GM12891 (cell line): ENCODE results near the gene TAF9. TPM values are rescaled to one million over a fixed set of nuclear protein-coding genes. Genes with fewer than 3 reads are reported as not detected.
A peak's percentile ranks its signal among the peaks of the same experiment; 100 is the strongest.

Source experiments
- DNase-seq: peaks from one replicate; pipeline ENCODE4 v3.0.0; 2011; ENCODE audit warnings: low spot score; ENCODE audit not compliant: insufficient read length
- FAIRE-seq: peaks from 2 replicates; lab custom pipeline; 2011; peaks lifted over from hg19 to GRCh38; lab: Jason Lieb, UNC
- PAX5 ChIP-seq: IDR thresholded peaks from 2 replicates; pipeline ENCODE4 v1.6.1; 2011; ENCODE audit warnings: low read length, moderate library complexity, mild to moderate bottlenecking; ENCODE audit not compliant: insufficient read depth, severe bottlenecking
- POLR2A ChIP-seq: IDR thresholded peaks from 2 replicates; pipeline ENCODE4 v1.6.1; 2011; ENCODE audit warnings: low read depth, low read length, control low read depth
- POLR2AphosphoS5 ChIP-seq: IDR thresholded peaks from 2 replicates; pipeline ENCODE4 v1.6.1; 2011; ENCODE audit warnings: low read depth, low read length, control low read depth
- POU2F2 ChIP-seq: IDR thresholded peaks from 2 replicates; pipeline ENCODE4 v1.6.1; 2011; ENCODE audit warnings: low read depth, mild to moderate bottlenecking, control low read depth, low read length, moderate library complexity
- SPI1 ChIP-seq: IDR thresholded peaks from 2 replicates; pipeline ENCODE4 v1.6.1; 2011; ENCODE audit warnings: low read depth, low read length, control low read depth
- TAF1 ChIP-seq: IDR thresholded peaks from 2 replicates; pipeline ENCODE4 v1.6.1; 2011; ENCODE audit warnings: low read depth, low read length, control low read depth
- polyA plus RNA-seq: library from polyadenylated mRNA; unstranded; fragments of >200 nt; gene quantifications from one replicate; pipeline ENCODE4 v1.2.1, GENCODE V29; 2012; ENCODE audit warnings: low read depth, missing spikeins, inconsistent platforms; ENCODE audit not compliant: missing spikeins

The TAF9 gene, protein sequence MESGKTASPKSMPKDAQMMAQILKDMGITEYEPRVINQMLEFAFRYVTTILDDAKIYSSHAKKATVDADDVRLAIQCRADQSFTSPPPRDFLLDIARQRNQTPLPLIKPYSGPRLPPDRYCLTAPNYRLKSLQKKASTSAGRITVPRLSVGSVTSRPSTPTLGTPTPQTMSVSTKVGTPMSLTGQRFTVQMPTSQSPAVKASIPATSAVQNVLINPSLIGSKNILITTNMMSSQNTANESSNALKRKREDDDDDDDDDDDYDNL
- polyA plus RNA-seq, result 89.0 TPM

GRCh38 chr5:69369340-69370121, at the start of gene TAF9, which contains the start of the genes AK6 and RAD17:
TAF9 (minus strand) TSS chr5:69369520; CDS start chr5:69365737, 3,783 bp downstream.
AK6 (minus strand) TSS chr5:69369520; CDS start chr5:69369490, 30 bp downstream.
RAD17 (plus strand) TSS chr5:69369818; CDS start chr5:69372209, 2,391 bp downstream.
- FAIRE-seq, result peak; percentile 98
- DNase-seq, result peak; percentile 75
- TF ChIP-seq POLR2AphosphoS5 (peak; percentile 97), SPI1 (no peak), PAX5 (peak; percentile 8), TAF1 (peak; percentile 55; the same call in 1 of the 2 replicates), POLR2A (peak; percentile 97), POU2F2 (peak; percentile 39; the same call in 1 of the 2 replicates)

GRCh38 chr5:69418554-69418953, 49.2 kb upstream of the TAF9 start:
- FAIRE-seq (no peak), DNase-seq (no peak)

GRCh38 chr5:69416699-69417098, 47.4 kb upstream of the TAF9 start:
- FAIRE-seq, result peak; percentile 28
- no peak for DNase-seq
- no peak for TF ChIP-seq TAF1
- TF ChIP-seq SPI1, result no peak
- no peak for TF ChIP-seq PAX5
- no peak for TF ChIP-seq POLR2AphosphoS5
- no peak for TF ChIP-seq POU2F2
- TF ChIP-seq POLR2A, result no peak

More at GRCh38 chr5:69418554-69418953, 49.2 kb upstream of the TAF9 start:
- TF ChIP-seq SPI1, result no peak
- TF ChIP-seq POLR2AphosphoS5, result no peak
- TF ChIP-seq POLR2A, result no peak
- no peak for TF ChIP-seq TAF1
- no peak for TF ChIP-seq POU2F2
- TF ChIP-seq PAX5, result no peak

DNA sequence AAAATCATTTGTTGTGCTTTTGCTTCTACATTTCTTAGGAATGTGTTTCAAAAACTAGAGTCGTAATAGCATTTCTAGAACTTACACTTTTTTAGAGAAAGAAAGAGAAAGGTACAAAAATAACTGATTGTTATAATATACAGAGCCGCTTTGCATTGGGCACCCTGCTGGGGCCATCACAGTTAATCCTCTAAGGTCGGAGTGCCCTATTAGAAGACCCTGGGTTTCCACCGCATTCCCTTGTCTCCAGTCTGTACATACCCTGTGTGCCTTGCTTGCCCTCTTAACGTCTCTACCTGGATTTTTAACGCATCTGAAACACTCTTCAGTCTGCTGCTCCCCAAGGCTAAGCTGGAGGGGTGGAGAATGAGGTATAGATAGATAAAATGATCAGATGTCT, 46.9 kb upstream of the TAF9 start:
- no peak for DNase-seq
- peak; percentile 45 for FAIRE-seq
- TF ChIP-seq PAX5 (no peak), SPI1 (no peak), TAF1 (no peak), POLR2AphosphoS5 (no peak), POU2F2 (no peak), POLR2A (no peak)

GRCh38 chr5:69415584-69415958, 46.3 kb upstream of the TAF9 start:
- FAIRE-seq (no peak), DNase-seq (no peak)
- TF ChIP-seq SPI1 (no peak), TAF1 (no peak), POLR2AphosphoS5 (no peak), PAX5 (no peak), POU2F2 (no peak), POLR2A (no peak)

- TF ChIP-seq PAX5, result no peak
- TF ChIP-seq POLR2AphosphoS5, result 0 out of 2 replicates have a peak, but pooled peaks have one; percentile 21
- no peak for TF ChIP-seq TAF1
- TF ChIP-seq SPI1, result no peak
- TF ChIP-seq POLR2A, result no peak
- FAIRE-seq, result peak; percentile 65
- DNase-seq, result peak; percentile 65
Measured at GRCh38 chr5:69414885-69415583, 45.7 kb upstream of the TAF9 start, which contains the start of gene MARVELD2. MARVELD2 (plus strand) TSS chr5:69415116; CDS start chr5:69419386, 4,270 bp downstream.

DNA sequence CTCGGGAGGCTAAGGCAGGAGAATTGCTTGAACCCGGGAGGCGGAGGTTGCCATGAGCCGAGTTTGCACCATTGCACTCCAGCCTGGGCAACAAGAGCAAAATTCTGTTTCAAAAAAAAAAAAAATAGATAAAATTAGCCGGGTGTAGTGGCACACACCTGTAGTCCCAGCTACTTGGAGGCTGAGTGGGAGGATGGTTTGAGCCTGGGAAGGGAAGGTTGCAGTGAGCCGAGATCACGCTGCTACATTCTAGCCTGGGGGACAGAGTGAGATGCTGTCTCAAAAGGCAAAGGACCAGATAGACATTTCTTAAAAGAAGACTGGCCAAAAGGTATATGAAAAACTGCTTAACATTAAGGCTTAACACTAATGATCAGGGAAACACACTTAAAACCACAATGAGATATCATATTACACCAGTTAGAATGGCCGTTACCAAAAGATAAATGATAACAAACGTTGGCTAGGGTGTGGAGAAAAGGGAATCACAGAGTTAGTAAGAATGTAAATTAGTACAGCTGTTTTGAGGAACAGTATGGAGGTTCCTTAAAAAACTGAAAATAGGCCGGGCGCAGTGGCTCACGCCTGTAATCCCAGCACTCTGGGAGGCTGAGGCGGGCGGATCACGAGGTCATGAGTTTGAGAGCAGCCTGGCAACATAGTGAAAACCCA, 35.5 kb upstream of the TAF9 start:
- FAIRE-seq (no peak), DNase-seq (no peak)
- TF ChIP-seq POLR2A (no peak), POLR2AphosphoS5 (no peak), SPI1 (no peak), TAF1 (no peak), POU2F2 (no peak), PAX5 (no peak)

- TF ChIP-seq POLR2AphosphoS5 (no peak), POU2F2 (no peak), SPI1 (no peak), POLR2A (no peak), PAX5 (no peak), TAF1 (no peak)
- no peak for FAIRE-seq
Measured at GRCh38 chr5:69378376-69378775, 9.1 kb upstream of the TAF9 start.

More at GRCh38 chr5:69378376-69378775, 9.1 kb upstream of the TAF9 start:
- no peak for DNase-seq
